GM21515 (cell line): ENCODE data around the gene NLRP4.
"Not testable (repeated sequence)": the region's sequence is repeated elsewhere in the genome, so short reads cannot be mapped to it uniquely, and the experiment has no call there.

ENCODE experiments used
- ATAC-seq: cut with Tn5 transposase; IDR thresholded peaks from one replicate; pipeline ENCODE4 v1.9.1; 2021; ENCODE audit not compliant: unreplicated experiment

Gene NLRP4

GRCh38 chr19:55870736-55871135 is 34.4 kb downstream of the NLRP4 start:
- no peak for ATAC-seq

- ATAC-seq, result no peak
These were observed 40.9 kb downstream of the NLRP4 start for GRCh38 chr19:55877211-55877610.

- no peak for ATAC-seq
These were observed 46.3 kb downstream of the NLRP4 start for GRCh38 chr19:55882626-55883025.

DNA sequence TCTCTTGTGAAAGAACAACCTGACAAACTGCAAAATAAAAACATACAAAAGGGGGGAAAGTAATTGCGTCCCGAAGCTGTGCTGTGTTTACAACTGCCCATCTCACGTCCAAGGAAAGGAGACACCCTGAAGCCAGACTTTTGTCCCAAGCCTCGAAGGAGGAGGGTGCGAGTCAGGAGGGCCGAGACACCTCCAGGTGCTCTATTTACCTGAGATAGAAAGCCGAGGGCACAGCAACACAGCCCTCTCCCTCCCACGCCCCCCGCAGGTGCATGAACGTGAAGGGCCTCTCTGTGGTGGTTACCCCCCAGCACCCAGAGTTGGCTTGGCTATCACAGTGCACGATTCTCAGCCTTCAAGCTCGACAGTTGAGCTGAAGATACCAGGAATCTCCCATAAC is 62.6 kb downstream of the NLRP4 start:
- ATAC-seq, result no peak

- ATAC-seq, result no peak
These were observed 65.2 kb downstream of the NLRP4 start for GRCh38 chr19:55901369-55902079.

DNA sequence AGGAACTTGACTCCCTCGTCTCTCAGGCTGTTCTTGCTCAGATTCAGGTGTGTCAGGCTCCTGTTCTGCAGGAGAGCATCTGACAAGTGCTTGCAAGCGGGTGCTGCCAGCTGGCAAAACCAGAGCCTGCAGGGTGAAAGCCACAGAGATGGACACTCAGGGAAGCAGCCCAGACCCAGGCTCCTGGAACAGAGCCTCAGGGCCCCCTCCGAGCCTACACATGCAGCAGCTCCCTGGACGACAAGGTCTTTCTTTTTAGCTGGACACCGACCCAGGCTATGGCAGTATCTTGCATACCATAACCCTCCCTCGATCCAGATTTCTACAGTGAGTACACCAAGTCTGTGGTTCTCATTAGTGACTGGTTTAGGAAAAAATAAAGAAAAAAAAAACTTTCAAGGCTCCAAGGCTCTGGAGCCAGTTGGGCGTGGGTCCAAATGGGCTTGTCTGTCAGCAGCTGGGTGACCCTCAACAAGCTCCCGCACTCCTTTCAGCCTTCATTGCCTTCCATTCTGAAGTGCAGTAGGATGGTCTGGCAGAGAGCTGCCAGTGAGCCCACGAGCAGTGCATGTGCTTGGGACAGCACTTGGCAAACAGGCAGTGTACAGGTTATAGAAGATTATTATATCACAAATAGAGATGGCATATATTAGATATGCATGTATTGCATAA is 65.9 kb downstream of the NLRP4 start:
- no peak for ATAC-seq

DNA sequence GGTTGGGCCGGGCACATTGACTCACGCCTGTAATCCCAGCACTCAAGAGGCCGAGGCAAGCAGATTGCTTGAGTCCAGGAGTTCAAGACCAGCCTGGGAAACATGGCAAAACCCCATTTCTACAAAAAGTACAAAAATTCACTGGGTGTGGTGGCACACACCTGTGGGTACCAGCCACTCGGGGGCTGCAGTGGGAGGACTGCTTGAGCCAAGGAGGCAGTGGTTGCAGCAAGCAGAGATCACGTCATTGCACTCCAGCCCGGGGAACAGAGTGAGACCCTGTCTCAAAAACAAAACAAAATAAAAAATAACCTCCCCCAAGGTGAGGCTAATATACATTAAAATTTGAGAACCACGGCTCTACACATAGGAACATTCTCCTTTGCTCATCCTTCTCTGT is 70.9 kb downstream of the NLRP4 start:
- no peak for ATAC-seq

GRCh38 chr19:55907746-55908145 is 71.4 kb downstream of the NLRP4 start:
- ATAC-seq, result no peak

GRCh38 chr19:55909801-55910200 is 73.5 kb downstream of the NLRP4 start:
- ATAC-seq, result no peak

GRCh38 chr19:55912916-55913315 is 76.6 kb downstream of the NLRP4 start:
- ATAC-seq, result no peak

DNA sequence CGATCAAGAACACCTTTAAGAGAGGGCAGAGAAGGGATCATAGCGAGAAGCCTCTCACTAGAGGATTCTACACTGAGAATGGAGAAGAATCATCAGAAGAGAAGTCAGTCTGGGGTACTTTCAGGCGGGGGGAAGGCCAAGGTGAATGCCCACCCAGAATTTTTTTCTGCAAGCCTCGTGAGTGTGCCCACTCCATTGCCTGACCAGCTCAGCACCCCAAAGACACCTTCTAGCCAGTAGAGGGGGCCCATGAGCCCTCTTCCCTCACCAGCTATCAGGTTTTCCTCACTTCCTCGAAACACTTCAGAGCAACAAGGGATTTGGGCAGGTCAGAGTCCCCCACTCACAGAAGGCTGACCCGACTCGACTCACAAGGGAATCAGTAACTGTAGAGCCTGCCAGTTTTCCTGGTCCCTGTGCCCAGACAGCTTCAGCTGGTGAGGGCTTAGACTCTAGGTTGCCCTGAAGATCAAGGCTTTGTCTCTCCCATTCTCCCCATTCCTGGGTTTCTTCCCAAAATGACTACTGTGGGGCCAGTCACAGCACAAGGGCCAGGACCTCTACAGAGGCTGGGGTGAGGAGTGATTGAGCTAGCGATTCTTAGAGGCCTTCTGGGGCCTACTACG is 77.4 kb downstream of the NLRP4 start:
- ATAC-seq, result no peak

DNA sequence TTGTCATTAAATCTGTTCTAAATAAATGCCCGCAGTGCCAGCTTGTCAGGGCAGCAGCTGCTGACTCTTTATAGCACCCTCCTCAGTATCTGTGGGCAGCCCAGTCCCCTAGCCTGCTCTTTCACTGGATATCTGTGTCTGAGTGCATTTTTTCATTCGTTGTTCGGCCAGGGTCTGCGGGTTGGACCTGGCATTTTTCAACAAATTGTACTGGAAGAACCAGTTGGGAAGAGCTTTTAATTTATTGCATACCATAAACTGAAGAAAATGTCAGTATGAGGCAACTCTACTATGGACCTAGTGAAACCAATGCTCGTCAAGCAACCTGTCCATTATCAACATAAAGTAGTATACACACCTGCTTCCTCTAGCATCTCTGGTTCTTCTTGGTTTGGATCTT is 87.2 kb downstream of the NLRP4 start:
- ATAC-seq, result no peak

DNA sequence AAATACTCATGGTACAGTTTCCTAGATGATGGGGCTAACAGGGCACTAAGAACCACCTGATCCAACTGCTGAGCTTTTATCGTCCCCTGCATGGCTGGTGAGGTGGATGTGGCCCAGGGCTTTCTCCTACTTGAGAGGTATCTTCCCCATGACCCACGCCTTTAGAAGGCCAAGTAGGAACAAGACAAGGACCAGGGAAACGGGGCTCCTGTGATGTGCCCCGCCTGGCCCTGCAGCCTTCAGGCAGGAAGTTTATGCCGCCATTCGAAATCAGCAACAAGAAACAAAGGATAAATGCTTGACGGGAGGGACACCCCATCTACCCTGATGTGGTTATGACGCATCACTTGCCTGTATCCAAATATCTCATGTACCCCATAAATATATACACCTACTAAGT is 91.7 kb downstream of the NLRP4 start:
- no peak for ATAC-seq

DNA sequence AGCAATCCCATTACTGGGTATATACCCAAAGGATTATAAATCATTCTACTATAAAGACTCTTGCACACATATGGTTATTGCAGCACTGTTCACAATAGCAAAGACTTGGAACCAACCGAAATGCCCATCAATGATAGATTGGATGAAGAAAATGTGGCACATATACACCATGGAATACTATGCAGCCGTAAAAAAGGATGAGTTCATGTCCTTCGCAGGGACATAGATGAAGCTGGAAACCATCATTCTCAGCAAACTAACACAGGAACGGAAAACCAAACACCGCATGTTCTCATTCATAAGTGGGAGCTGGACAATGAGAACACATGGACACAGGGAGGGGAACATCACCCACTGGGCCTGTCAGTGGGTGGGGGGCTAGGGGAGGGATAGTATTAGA is 92.9 kb downstream of the NLRP4 start:
- ATAC-seq, result not testable (repeated sequence)

DNA sequence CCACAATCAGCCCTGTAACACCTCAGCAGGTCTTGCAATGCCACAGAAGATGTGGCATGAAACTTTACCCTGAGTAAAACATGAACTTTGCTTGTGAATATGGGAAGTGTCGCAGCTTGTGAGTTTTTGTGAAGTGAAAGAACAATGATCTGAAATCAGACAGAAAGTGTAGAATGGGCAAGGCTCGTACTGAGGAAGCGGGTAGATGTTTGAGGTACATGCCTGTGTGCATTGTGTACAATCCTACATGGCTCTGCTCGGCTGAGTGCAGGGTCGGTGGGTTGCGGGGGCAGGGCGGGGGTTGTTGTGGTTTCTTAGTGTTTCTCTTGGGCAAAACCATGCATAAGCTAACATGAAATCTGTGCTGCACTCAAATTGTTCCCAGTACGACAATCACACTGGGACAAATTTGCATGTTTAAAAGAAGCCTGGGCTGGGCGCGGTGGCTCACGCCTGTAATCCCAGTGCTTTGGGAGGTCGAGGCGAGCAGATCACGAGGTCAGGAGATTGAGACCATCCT is 94.7 kb downstream of the NLRP4 start:
- ATAC-seq, result no peak
